ENCODE data around the gene MKLN1. TPM values are rescaled to one million over a fixed set of nuclear protein-coding genes. Genes with fewer than 3 reads are reported as not detected.
"Not testable (repeated sequence)": the region's sequence is repeated elsewhere in the genome, so short reads cannot be mapped to it uniquely, and the experiment has no call there.

MKLN1 gene
- polyA plus RNA-seq, 1 donor = 47.0 TPM

DNA sequence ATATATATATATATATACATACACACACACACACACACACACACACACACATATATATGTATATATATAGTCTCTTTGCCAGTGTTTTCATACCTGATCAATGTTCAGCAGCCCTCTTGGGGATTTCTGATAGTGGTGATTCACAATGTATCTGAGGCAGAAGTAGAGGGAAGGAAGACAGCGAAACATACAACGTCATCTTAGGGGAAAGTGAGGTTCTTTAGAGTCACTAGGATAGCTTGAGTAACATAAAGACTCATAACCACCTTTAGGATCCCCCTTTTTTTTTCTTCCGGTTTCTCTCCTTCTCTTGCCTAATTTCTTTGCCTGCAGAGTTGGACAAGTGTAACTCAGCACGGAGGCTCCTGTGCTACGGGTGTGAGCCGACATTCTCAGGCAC, 172.1 kb downstream of the MKLN1 start:
- no peak for DNase-seq

DNA sequence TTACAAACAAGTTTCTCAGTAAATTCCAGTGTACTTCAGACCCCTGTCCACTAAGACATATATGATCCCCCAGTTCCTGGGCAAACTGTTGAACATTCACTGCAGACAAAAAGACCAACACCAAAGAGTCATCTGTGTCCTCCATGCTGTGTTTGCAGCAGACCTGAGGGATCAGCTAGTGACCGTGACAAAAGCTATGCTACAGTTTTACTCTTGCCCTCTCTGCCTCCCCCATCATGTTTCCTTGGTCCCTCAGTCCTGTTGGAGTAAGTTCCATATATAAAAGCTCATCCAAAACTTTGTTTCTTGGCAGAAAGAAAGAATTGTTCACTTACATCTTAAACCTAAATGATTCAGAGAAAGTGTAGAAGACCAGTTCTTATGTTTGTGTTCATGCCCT, 172.7 kb downstream of the MKLN1 start:
- DNase-seq = no peak

- DNase-seq = no peak
These were observed 173.7 kb downstream of the MKLN1 start for GRCh38 chr7:131501422-131501821.

DNA sequence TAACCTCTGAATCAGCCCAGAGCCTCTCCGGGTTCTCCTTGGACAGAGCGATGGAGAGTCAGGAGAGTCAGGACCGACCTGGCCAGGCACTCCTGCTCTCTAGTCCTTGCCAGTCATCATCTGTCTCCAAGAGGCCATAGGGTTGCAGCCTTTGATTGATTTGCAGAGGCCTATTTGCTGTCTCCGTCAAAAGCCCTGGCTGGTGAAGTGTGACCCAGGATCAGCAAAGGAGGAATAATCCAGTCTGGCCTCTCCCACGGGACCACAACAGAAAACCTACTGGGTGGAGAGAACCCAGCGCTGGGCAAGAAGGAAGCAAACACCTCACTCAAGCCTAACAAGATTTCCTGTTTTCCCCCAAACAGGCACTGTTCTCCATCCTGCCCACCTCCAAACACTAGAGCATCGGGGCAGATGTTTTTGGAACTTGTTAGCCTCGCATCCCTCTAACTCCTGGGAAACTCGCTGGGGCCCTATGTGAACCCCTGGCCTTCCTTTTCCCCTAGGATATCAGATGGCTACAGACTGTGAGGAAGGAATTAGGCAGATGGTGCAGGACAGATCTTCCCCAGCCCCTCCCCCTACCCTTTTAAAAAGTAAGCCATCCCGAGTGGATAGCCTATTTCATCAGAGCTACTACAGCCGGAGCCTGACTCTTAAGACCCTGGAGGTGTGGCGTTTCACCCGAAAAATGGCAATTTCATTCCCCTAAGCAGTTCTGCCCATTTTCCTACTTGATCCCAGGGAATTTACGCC, 174.4 kb downstream of the MKLN1 start:
- DNase-seq = no peak

DNA sequence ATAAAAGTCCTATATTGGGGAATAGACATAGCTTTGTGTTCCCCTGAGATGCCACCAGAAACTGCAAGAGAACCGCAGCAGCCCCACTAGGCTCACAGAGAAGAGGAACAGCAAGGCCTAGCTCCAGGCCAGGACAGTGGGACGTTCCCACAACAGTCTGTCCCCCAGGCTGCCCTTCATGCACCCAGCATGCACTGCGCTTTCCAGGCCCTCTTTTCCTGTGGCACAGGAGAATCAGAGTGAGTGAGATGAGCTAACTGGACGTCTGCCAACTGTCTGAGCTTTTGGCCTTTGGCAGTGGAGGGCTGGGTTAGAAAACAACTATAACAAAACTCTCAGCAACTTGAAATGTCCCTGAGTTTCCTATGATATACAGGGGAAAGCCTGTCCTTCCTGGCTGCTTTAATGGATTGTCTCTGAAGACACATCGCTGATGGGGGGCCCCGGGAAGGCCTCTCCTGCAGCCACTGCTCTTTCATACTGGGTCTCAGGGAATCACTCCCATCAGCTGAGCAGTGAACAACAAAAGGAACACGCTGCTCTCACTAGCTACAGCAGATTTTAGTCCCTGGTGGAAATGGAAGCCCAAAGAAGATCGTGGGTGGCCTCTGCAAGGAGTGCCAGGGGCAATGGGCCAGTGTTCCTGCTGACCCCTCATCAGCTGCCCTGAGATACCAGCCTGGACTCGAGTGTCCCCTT, 175.3 kb downstream of the MKLN1 start:
- peak; percentile 50 for DNase-seq

DNA sequence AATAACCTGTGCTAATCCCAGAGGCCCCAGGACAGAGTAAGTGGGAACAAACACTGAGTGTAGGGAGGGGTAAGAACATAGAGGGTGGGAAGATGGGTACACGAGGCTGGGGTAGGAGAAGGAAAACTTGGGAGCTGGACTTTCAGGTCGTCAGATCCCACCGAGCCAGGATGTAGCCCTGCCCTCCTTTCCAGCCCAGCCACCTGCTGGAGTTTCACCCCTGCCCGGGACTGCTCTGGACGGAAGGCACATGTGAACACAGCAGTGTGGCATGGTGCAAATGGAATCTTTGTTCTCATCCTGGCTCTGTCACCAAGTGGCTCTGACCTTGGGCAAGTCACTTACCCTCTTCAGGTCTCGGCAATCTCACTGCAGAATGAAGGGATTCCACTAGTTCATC, 176.0 kb downstream of the MKLN1 start:
- DNase-seq = no peak

GRCh38 chr7:131504157-131504899, 176.7 kb downstream of the MKLN1 start:
- no peak for DNase-seq

GRCh38 chr7:131505037-131505620, 177.5 kb downstream of the MKLN1 start:
- not testable (repeated sequence) for DNase-seq

DNA sequence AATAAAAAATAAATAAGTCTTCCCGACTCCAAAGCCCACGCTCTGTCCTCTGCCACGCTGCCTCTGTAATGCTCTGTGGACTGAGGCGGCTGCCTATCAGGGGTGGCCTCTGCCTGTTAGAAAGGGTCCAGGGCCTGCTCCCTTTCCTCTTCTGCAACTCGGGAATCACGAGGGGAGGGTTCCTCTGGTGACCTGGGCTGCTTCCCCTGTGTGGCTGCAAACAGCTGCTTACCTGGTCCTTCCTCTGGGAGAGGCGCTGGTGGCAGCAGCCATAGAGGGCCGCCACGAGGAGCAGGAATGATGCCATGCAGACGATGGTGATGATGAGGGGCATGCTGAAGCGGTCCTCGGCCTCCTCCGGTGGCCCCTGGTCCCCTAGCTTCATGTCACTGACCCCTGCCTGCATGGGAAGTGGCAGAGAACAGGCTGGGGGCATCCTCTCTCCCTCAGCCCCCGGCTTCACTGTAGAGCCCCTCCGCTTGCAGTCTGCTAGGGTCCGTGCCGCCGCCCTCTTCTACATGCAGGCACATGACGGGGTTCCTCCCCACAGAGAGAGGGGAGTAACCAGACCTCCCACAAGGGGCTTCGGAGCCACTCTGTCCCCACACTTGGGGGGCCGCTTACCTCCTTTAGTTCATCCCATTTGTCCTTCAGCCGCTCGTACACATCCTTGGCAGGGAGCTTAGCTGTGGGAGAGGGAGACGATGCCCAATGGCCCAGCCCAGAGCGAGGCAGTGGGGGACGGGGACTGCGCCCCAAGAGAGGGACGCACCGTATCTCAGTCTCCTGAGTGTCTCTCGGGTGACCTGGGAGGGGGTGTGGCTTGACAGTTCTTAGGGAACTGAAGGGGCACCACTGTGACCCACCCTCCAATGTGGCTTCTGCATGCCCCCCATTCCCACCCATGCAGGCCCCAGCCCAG, 178.2 kb downstream of the MKLN1 start:
- no peak for DNase-seq

DNA sequence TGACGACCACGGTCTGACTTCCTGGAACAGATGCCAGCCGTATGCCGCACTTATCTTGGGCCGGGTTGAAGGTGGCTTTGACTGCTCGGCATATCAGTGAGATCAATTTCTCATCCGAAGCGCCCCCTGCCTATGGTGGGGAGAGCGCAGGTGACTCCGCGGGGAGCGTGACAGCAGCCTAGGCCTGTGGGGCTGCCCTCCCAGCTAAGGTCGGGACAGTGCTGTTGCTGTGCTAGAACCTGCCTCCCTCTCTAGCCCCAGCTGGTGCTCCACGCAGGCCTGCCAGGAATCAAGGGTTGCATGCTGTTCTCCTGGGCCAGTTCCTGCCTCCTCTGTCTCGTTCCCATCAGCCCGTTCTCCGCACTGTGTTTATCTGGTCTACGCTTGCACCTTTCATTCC, 178.9 kb downstream of the MKLN1 start:
- DNase-seq = no peak

DNA sequence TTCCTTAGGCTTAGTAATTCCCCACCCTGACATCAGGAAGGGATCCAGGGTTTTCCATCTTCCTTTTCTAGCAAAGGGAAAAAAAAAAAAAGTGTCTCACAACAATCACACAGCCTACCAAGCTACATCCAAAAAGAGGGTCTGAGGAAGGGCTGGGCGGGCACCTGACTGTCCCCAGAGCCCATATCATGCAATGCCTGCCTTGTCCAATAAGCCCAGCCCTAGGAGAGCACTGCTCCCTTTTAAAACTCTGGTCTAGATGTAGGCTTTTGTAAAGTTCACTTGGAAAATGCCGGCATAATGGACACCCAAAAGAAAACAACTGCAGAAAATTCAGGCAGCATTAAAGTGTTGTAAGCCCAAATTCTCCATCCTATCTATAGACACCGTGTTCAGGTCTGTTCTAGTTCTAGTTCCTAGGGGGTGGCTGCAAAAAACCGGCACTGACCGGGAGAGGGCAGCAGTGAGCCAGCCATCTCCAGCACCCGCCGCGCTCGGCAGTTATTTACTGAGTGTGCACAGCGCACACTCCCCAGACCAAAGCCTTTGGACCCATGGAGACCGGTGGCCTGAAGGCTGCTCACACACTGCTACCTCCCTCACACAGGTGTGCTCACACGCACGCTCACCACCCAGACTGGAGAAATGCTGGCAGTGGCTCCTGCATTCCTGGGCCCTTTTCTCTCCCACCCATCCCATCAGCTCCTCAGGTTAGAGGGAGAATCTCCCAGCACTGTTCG, 180.1 kb downstream of the MKLN1 start:
- DNase-seq = peak; percentile 61

- DNase-seq = no peak
These were observed 181.2 kb downstream of the MKLN1 start for GRCh38 chr7:131508754-131509486.

DNA sequence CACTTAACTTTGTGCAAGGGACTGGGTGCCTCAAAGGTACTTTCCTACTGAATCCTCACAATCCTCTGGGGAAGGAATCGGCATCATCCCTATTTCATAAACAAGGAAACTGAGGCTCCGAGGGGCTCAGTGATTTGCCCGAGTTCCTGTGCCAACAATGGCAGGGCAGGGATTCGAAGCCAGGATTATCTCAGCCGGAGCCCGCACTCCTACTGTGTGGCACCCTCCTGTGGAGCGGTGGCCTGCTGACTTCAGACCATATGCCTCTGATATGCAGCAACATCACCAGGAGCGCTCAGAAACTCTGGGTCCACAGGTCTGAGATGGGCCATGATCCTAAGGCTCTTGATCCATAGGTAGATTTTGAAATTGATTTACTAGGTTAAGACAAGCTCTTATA, 182.1 kb downstream of the MKLN1 start:
- no peak for DNase-seq

GRCh38 chr7:131511071-131511470, 183.4 kb downstream of the MKLN1 start:
- no peak for DNase-seq

DNA sequence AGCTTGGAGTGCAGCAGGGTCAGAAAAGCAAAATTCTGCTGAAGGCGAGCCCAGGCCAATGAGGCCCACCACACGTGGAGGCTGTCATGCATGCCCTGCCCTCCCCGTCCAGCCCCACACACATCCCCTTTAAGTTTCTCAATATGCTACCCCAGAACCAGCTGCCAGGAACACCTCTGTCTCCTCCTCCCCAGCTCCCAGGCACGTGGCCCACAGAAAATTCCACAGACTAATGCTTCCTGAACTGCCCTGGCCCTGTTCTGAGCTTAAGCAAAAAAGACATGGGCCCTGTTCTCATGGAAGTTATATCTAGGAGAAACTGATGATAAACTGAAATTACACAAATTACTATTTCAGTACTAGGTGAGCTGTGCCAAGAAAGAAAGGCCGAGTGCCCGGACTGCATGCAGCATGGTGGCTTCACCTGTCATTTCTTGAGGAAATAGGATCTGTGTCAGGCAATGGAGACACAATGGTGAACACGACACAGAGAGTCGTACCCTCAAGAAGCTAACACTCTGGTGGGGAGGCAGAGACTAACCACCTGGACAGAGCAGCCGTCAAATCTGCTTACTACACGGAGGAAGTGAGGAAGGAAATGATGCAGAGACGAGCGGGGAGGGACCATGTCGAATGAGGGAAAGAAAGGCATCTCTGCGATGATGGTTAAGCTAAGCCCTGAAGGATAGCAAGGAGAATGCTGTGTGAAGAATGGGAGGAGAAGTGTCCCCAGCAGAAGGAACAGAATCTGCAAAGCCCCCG, 184.3 kb downstream of the MKLN1 start:
- no peak for DNase-seq

- DNase-seq = peak; percentile 87
These were observed 185.8 kb downstream of the MKLN1 start for GRCh38 chr7:131513245-131514061.

GRCh38 chr7:131515471-131515870, 187.8 kb downstream of the MKLN1 start:
- DNase-seq = not testable (repeated sequence)

DNA sequence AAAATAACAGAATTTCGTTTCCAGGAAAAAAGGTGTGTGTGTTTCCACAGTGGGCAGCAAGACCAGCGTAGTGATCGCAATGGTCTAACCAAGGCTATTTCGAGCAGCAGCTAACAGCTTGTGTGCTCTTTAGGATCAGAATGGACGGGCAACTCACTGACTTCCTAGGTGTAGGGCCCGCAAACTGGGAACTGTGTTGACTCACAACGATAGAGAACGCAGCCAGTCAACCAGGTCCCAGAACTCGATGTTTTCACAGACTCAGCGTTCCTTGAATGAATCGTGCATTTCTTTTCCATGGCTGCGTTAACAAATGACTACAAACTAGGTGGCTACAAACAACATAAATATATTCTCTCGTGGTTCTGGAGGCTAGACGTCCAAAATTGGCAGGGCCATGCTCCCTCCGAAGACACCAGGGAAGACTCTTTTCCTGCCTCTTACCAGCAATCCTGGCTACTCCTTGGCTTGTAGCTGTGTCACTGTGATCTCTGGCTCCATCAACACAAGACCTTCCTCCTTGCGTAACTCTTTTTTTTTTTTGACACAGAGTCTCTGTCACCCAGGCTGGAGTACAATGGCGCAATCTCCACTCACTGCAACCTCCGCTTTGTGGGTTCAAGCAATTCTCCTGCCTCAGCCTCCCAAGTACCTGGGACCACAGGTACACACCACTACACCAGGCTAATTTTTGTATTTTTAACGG, 189.7 kb downstream of the MKLN1 start:
- DNase-seq = no peak

Measured in left kidney (tissue), 2 donors.